ENCODE data around the gene IFITM5. TPM values are rescaled to one million over a fixed set of nuclear protein-coding genes. Genes with fewer than 3 reads are reported as not detected.

The IFITM5 gene
- total RNA-seq, 1 experiment from 2014 or later: not detected

GRCh38 chr11:279040-279965 is 20.0 kb downstream of the IFITM5 start:
- H3K4me1 ChIP-seq (ENCODE audit: control insufficient read depth, insufficient read depth, low read length): peaks cover 12% of the 10 kb centered on the region; the same call in 1 of the 2 replicates
- in situ Hi-C loops (cut with HindIII; ENCODE audit: low pct_unique_long_range_greater_than_20kb, low sequenced_read_pairs): no loop called here
- H3K27ac ChIP-seq (ENCODE audit: low read length): no peak overlapping the region
- TF ChIP-seq REST (IDR thresholded peaks at IDR 0.05; ENCODE audit: insufficient read depth in 1 of 2, low read depth in 2 of 2, low read length in 1 of 2) (no peak), TCF7L2 (IDR thresholded peaks at IDR 0.05; ENCODE audit: low read depth, low read length) (no peak), POLR2AphosphoS5 (IDR thresholded peaks at IDR 0.05; ENCODE audit: low read depth, low read length) (no peak), CTCF (IDR thresholded peaks at IDR 0.05) (no peak), SIN3A (IDR thresholded peaks at IDR 0.05; ENCODE audit: borderline replicate concordance, insufficient read depth, low read depth, low read length) (no peak)
- intact Hi-C loops (cut with micrococcal nuclease; ENCODE audit: unreplicated experiment): no loop called here
- ATAC-seq: no peak
- 0 out of 2 replicates have a peak, but pooled peaks cover 3% of the 10 kb centered on the region for H3K9me3 ChIP-seq (ENCODE audit: control insufficient read depth, insufficient read depth, low read depth, low read length)
- CTCF ChIA-PET: no interaction called here
- BruUV-seq (replicated peaks): no TSS peak
- H3K27me3 ChIP-seq (ENCODE audit: control insufficient read depth, insufficient read depth, low read length): peaks cover 3% of the 10 kb centered on the region
- peak overlapping the region; percentile 37 to 40 for H3K4me3 ChIP-seq (ENCODE audit: low read depth in 2 of 2, low read length in 2 of 2)
- DNase-seq (ENCODE audit: low read depth, low spot score): no peak
- no peaks in the 10 kb centered on the region for H3K36me3 ChIP-seq (ENCODE audit: control insufficient read depth, insufficient read depth, low read length)
- POLR2A ChIA-PET: interaction anchor here (0.6 to 1.2 kb wide), 2 partner anchors 10 to 35 kb away, joined by 3 read pairs; partner anchors contain the start of gene PGGHG

GRCh38 chr11:278001-278951 is 21.1 kb downstream of the IFITM5 start, which contains the start of gene NLRP6:
TSS of gene NLRP6 (plus strand) at chr11:278407. CDS start at chr11:278570, 163 bp downstream.
- Histone ChIP-seq H3K36me3 (ENCODE audit: control insufficient read depth, insufficient read depth, low read length) (no peaks in the 10 kb centered on the region), H3K4me3 (ENCODE audit: low read depth in 2 of 2, low read length in 2 of 2) (no peak within 1 kb of the TSS), H3K27me3 (ENCODE audit: control insufficient read depth, insufficient read depth, low read length) (peaks cover 3% of the 10 kb centered on the region), H3K27ac (ENCODE audit: low read length) (no peak within 1 kb of the TSS), H3K9me3 (ENCODE audit: control insufficient read depth, insufficient read depth, low read depth, low read length) (0 out of 2 replicates have a peak, but pooled peaks cover 3% of the 10 kb centered on the region), H3K4me1 (ENCODE audit: control insufficient read depth, insufficient read depth, low read length) (peaks cover 12% of the 10 kb centered on the region; the same call in 1 of the 2 replicates)
- ATAC-seq (no peak), DNase-seq (ENCODE audit: low read depth, low spot score) (no peak)
- TF ChIP-seq TCF7L2 (IDR thresholded peaks at IDR 0.05; ENCODE audit: low read depth, low read length) (no peak), POLR2AphosphoS5 (IDR thresholded peaks at IDR 0.05; ENCODE audit: low read depth, low read length) (no peak), CTCF (IDR thresholded peaks at IDR 0.05) (no peak), SIN3A (IDR thresholded peaks at IDR 0.05; ENCODE audit: borderline replicate concordance, insufficient read depth, low read depth, low read length) (no peak), REST (IDR thresholded peaks at IDR 0.05; ENCODE audit: insufficient read depth in 1 of 2, low read depth in 2 of 2, low read length in 1 of 2) (no peak)
- CTCF ChIA-PET: interaction anchor here (0.5 kb wide), 1 partner anchor 81 kb away, joined by 6 read pairs; no protein-coding TSS in a partner anchor
- intact Hi-C loops (cut with micrococcal nuclease; ENCODE audit: unreplicated experiment): no loop called here
- POLR2A ChIA-PET: interaction anchor here (0.6 kb wide), 1 partner anchor 34 kb away, joined by 3 read pairs; no protein-coding TSS in a partner anchor
- BruUV-seq (replicated peaks): no TSS peak
- in situ Hi-C loops (cut with HindIII; ENCODE audit: low pct_unique_long_range_greater_than_20kb, low sequenced_read_pairs): no loop called here
